ENCODE results near the gene ACOT4.
"Not testable (repeated sequence)": the region's sequence is repeated elsewhere in the genome, so short reads cannot be mapped to it uniquely, and the experiment has no call there.

ACOT4 gene

DNA sequence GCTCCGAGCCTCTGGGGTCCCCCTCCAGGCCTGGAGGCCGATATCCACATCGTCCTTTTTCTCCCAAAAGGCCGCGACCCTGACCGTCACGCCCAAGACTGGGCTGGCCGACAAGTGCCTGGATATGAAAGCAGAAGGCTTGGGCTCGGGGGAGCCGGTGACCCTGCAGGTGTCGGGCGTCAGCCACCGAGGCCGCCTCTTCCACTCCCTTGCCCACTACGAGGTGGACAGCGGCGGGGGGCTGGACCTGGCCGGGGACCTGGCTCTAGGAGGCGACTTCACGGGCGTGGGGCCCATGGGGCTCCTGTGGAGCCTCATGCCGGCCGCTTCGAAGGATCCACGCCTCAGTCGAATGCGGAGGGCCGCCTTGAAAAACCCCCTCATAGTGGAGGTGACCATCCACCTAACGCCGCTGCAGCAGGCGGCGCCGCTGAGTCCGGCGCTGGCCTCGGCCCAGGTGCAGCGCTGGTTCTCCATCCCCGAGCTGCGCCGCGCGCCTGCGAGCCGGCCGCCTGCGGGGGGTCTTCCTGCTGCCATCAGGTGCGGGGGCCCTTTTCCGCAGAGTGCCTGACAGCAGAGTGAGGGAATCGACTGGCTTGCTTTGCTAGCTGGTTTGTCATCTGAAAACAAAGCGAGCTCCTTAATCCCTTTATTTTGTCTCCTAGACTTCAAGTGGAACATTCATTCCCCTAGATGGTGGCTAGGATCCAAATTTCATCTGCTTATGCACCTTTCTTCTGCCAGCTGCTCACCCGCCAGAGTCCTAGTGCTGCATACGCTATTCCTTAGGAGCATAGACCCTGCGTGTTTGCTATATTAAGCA, 42.5 kb downstream of the ACOT4 start:
- DNase-seq: no peak

DNA sequence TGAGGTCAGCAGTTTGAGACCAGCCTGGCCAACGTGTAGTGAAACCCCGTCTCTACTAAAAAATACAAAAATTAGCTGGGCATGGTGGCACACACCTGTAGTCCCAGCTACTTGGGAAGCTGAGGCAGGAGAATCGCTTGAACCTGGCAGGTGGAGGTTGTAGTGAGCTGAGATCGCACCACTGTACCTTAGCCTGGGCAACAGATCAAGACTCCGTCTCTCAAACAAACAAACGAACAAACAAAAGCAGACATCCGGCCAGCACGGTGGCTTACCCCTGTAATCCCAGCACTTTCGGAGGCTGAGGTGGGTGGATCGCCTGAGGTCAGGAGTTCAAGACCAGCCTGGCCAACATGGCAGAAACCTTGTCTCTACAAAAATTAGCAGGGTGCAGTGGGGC, 44.7 kb downstream of the ACOT4 start:
- DNase-seq: not testable (repeated sequence)

DNA sequence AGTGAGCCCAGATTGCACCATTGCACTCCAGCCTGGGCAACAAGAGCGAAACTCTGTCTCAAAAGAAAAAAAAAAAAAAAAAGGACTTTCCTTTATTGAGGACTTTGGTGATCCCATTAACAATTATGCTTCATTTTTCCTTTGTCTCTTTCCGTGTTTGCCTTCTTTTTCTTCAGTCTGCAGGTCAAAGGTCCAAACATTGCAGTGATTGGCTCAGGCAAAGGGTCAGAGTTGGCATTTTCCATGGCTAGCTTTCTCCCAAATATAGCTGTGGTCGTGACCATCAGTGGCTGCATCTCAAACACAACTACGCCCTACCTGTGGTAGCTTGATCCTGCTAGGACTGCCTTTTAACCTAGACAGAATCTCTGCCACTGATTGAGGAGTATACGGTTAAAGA, 46.2 kb downstream of the ACOT4 start:
- no peak for DNase-seq

- DNase-seq: no peak
Observed at GRCh38 chr14:73640796-73641365, 49.2 kb downstream of the ACOT4 start.

DNA sequence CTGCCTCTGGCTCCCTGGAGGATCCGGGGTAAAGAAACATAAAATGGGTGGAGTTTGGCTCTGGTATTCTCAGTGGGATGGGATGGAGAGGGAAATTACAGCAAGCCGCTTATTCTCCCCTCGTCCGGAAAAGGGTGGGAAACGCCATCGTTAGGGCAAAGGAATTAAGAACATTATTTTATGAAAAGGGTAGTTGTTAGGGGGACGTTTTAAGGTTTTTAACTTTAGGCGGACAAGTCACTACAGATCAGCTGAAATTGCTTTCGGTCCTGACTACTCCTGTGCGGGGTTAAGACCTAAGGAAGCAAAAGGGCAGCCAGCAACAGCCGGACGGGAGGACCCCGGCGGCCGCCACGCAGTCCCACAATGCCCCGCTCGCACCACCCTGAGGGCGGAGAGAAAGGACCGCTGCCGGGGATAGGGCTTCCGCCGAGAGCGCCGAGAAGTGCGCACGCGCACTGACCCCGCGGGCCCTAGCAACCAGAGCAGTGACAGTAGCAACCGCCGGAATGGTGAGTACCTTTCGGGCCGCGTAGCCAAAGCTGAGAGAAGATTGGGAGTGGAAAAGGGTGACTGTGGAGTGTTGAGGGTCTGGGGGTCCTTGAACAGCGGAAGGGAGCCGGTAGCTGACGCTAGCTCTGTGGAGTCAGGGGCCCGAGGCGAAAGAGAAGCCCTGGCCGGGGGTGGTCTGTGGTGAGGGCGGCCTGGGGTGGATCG, 53.0 kb downstream of the ACOT4 start, which contains the start of gene DNAL1:
Gene DNAL1, plus strand, starts transcription at position 456 of the 717 bp plus-strand sequence. Its CDS starts 54 bp downstream, at position 510.
- peak; percentile 3 for DNase-seq

- DNase-seq: no peak
Observed at GRCh38 chr14:73645248-73645610, 53.6 kb downstream of the ACOT4 start.

Measured in SIG-M5 (cell line).